Neural cell (in vitro differentiated cells): Measurements from ENCODE around the gene ANKMY1.

Experiments used
- EP300 ChIP-seq: fragments of 450-650 bp; conservative IDR thresholded peaks from 2 replicates; pipeline ENCODE4 v1.6.1; 2014; ENCODE audit warnings: antibody characterized with exemption, mild to moderate bottlenecking, moderate library complexity; ENCODE audit not compliant: poor library complexity, severe bottlenecking
- MXI1 ChIP-seq: fragments of 450-650 bp; conservative IDR thresholded peaks from 2 replicates; pipeline ENCODE4 v1.6.1; 2014; ENCODE audit warnings: antibody characterized with exemption, mild to moderate bottlenecking; ENCODE audit not compliant: poor library complexity, severe bottlenecking
- RAD21 ChIP-seq: fragments of 450-650 bp; conservative IDR thresholded peaks from 2 replicates; pipeline ENCODE4 v1.6.1; 2014; ENCODE audit warnings: antibody characterized with exemption, mild to moderate bottlenecking, moderate library complexity
- SMC3 ChIP-seq: fragments of 450-650 bp; conservative IDR thresholded peaks from 2 replicates; pipeline ENCODE4 v1.6.1; 2014; ENCODE audit warnings: antibody characterized with exemption, mild to moderate bottlenecking, moderate library complexity; ENCODE audit not compliant: poor library complexity
- TF ChIP-seq, protein P1 (sequence below): fragments of 450-650 bp; IDR thresholded peaks from 2 replicates; pipeline ENCODE4 v1.5.1; 2014; ENCODE audit warnings: antibody characterized with exemption, mild to moderate bottlenecking, moderate library complexity; ENCODE audit not compliant: poor library complexity, severe bottlenecking

DNA sequence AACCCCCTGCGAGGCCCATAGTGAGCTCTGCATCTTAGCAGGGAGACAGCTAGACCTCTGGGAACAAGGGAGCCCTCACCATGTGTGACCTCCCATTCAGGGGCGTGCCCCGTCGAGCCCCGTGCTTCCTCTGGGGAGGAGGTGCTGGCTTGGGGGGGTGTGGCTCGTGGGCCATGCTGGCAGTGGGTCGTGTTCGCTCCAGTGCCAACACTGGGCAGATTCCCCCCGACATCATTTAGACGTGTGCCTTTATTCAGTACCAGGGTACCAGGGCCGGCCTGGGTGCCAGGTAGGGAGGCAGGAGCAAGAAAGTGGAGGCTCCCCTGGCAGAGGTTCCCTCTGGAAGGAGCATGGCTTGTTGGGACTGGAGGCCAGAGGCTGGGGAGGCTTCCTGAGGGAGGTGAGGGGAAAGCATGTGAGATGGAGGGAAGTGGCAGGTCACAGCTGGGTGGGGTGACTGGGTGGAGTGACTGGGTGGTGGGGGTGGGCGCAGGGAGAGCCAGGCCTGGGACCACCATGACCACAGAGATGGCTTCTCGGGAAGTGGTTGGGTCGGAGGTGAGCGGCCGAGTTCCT, 107.2 kb downstream of the ANKMY1 start:
- TF ChIP-seq, protein P1, sequence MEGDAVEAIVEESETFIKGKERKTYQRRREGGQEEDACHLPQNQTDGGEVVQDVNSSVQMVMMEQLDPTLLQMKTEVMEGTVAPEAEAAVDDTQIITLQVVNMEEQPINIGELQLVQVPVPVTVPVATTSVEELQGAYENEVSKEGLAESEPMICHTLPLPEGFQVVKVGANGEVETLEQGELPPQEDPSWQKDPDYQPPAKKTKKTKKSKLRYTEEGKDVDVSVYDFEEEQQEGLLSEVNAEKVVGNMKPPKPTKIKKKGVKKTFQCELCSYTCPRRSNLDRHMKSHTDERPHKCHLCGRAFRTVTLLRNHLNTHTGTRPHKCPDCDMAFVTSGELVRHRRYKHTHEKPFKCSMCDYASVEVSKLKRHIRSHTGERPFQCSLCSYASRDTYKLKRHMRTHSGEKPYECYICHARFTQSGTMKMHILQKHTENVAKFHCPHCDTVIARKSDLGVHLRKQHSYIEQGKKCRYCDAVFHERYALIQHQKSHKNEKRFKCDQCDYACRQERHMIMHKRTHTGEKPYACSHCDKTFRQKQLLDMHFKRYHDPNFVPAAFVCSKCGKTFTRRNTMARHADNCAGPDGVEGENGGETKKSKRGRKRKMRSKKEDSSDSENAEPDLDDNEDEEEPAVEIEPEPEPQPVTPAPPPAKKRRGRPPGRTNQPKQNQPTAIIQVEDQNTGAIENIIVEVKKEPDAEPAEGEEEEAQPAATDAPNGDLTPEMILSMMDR = no peak
- TF ChIP-seq RAD21 (no peak), SMC3 (no peak), EP300 (no peak), MXI1 (no peak)
